ENCODE measurements around the gene CDH11.

Gene CDH11

DNA sequence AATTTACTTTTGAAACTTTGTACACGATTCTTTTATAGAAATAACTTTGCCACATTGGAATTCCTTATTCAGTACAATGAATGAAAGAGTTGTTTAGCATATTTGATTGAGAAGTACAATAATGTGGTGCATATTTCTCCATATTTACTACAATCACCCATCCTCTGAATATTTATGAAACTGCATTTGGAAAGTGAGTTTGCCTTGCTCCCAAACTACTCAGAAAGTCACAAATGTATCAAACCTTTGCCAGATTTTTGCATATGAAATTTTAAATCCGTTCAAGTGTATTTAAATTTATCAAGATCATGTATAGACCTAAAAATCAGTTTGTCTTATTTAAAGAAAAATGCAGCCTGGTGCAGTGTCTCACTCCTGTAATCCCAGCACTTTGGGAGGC lies 148.7 kb downstream of the CDH11 start:
- DNase-seq: no peak

DNA sequence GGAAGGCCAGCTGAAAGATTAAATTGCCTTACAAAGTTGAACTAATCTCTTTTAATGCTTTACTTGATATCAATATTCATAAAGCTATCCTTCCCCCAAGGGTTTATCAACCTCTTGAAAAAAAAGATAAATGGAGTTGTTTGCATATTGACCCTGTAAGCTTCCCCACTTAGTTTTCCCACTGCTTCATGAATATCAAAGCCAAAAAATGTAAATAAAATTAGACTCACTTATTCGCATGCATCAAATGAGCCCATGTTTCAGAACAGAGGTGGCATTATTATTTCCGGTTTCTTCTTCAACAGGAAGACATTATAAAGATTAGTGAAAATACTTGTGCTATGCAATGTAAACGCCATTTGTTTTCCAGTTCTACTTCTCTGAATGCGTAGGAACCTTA lies 150.7 kb downstream of the CDH11 start:
- no peak for DNase-seq

DNA sequence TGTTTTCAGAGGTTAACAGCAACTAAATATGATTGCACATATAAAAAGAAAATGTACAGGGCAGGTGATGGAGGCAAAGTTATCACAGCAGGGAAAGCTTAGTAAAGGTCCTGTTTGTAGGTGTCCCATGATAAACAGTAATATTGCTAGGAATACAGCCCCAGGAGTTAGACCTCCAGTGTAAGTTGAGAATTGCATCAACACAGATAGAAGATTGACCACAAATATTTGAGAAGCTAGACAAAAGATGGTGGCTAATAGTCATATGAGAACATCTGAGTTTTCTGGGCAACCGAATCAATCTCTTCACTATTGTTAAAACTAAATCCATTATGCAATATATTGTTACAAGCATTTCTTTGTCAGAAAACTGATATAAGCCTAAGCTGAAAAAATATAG lies 152.6 kb downstream of the CDH11 start:
- no peak for DNase-seq

DNA sequence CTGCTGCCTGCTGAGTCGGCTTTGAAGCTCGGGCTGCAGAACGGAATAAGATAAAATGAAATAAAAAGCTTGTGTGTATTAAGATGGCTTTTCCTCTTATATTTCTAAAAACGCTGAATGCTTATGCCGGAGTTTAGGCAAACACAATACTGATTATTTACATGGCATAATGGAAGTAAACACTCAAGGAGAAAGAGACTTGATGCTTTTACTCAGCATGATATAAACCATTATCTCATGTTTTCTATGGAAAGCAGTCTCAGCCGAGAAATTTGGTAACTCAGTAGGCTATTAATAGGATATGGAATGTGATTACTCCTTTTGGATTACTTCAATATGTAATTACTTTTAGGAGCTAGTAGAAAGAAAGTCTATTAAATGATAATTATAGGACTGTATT lies 153.3 kb downstream of the CDH11 start:
- DNase-seq: no peak

DNA sequence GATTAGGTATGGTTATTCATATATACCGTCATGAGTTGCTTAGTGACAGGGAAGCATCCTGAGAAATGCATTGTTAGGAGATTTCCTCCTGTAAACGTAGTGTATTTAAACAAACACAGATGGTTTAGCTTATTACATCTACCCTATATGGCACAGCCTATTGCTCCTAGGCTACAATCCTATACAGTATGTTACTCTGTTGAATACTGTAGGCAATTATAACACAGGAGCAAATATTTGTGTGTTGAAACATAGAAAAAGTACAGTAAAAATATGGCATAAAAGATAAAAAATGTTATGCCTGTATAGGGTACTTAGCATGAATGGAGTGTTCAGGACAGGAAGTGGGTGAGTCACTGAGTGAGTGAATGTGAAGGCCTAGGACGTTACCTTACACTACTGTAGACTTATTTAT lies 157.7 kb downstream of the CDH11 start:
- DNase-seq: no peak

DNA sequence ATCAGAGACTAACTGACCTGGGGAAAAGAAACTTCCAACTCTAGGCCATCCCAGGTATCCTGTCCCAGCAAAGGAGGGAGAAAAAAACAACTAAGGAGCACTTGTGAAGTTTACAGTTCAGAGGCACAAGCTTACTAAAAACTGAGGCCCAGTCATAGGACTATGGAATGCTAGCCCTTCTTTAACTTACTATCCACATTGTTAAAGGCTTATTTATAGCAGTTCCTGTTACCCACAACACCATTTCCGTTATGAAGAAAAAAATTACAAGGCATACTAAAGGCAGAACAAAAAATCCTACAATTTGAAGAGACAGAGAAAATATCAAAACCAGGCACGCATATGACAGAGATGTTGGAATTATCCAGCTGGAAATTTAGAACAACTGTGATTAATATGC lies 159.1 kb downstream of the CDH11 start:
- DNase-seq: no peak

DNA sequence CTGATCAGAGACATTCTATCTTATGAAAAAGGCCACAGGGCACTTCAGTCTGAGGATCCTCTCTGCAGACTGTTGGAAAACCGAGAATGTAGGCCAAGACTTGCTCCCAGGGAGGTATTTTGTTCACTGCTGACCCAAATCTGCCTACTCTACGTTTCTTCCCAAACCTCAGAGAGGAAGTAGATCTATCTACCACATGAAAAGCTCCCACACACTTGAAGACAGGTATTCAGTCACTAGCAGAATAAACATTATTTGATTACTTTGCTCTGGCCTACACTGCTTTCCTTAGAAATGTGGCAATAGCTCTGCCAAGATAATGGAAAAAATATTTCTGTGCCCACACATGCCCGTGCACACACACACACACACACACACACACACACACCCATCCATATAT lies 164.6 kb downstream of the CDH11 start:
- DNase-seq: no peak

DNA sequence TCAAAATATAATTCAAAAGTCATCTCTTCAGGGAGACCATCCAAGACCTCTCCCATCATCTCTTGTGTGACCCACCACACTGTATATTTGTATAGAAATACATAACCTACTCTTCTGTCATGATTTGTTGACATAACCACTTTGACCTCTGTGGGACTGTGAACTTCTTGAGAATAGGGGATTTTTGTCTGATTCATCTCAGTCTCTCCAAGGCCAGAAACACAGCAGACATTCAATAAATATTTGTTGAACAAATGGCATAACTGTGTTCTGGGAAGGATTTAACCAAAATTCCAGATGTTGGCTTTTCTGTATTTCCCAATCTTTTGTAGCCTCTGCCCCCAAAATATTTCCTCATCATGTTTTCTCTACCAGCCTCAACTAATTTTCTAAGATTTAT lies 169.7 kb downstream of the CDH11 start:
- no peak for DNase-seq

DNA sequence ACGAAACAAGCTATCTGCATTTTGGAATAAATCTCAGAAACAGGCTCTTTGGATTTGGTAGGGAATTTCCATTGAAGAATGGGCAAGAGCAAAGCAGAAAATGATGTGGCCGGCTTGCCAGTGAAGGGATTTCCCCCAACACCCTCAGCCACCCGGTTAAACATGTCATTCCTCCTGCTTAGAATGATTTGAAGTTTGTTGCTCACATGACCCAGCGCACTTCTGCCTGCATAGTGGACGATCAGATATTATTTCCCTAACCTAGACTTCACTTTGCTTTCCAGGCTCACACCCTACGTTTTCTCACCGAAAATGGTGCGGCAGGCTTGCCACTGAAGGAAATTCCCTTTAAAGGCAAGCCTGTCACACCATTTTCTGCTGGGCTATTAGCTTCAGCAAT lies 170.7 kb downstream of the CDH11 start:
- no peak for DNase-seq

DNA sequence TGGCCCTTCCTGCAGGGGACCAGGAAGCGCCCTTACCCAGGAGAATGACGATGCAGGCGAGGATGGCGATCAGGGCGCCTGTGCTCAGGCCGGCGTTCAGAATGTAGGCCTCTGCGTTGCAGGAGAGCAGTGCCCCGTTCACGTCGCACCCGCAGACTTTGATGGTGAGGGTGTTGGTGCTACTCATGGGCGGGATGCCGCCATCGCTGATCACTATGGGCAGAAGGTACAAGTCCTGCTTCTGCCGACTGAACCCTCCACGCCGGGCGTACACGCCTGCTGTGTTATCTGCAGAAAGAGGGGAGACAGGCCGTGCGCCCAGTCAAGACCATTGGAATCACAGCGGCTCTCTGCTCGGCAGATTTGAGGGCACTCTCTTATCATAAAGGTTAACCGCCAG lies 171.1 kb downstream of the CDH11 start:
- DNase-seq: no peak

DNA sequence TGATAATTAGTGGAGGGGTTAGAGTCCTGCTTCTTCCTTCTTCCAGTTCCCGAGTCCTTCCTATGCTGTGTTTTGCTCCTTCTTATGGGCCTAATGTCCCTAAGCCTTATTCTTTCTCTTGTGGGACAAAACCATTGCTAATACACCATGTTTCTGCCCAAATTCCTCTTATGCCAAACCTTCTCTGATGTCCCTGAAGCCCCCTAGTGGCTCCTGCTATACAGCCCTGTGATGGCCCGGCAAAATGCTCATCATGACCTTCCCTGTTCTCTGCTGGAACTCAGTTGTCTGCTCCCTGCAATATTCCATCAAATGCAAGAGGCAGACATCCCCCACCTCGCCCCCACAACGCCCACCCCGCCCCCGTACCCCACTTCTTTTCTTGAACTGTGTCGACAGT lies 171.6 kb downstream of the CDH11 start:
- no peak for DNase-seq

DNA sequence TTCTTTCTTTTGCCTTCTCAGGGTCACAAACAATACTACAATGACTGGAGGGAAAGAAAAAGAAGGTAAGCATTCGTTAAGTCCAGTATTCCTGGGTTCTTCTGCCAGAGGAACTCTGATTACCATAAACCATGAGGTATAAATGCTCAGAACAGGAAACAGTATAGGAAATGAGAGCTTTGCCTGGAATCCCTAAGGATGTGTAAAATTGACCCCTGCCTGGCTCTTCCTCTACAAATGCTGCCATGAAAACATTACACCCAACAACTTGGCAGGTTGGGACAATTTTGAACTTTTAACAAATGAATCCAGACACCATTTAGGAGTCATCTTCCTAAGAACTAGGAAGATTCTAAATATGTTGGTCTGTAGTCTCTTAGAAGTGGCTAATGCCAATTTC lies 173.8 kb downstream of the CDH11 start:
- DNase-seq: no peak

DNA sequence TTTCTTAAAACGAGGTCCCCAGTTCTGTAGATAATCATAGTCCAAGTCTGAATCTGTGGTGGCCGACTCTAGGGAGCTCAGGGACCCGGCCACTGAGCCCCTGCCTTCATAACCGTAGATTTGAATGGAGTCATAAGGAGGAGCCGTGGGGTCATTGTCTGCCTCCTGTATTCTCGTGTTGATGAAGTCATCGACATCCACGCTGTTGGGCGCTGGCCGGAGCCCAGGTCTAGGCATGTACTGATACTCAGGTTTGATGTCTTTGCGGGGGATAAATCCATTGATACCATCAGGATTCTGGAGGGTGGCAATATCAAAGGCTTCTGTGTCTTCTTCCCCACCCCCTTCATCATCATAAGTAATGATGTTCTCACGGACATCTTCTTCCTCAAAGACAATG lies 174.2 kb downstream of the CDH11 start:
- DNase-seq: no peak

DNA sequence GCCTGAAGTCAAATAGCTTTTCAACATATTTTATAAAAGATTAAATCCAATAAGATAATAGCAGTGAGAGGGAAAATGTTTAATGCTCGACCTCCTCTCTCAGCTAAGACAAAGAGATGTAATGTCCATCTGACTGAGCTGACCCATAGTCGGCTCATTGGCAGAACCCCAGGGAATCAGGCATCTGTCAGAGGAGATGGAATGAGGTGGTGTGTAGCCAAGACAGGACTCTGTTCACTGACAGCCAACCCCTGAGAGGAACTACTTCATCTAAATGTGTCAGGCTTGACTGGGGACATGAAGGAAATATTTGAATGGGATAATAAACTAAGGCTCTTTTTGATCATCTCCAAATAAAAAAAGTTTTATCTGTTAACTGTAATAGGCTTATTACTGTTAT lies 188.0 kb downstream of the CDH11 start:
- DNase-seq: no peak

DNA sequence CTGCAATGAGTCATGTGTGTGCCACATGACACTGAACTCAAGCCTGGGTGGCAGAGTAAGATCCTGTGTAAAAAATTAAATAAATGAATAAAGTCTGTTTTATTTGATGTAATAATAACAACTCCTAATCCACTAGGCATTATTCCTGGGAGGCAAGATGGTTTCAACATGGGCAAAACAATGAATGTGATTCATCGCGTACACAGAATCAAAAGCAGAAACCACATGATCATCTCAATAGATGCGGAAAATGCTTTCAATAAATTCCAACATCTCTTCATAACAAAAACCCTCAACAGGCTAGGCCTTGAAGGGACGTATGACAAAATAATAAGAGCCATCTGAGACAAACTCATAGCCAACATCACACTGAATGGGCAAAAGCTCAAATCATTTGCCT lies 195.4 kb downstream of the CDH11 start:
- DNase-seq: no peak

DNA sequence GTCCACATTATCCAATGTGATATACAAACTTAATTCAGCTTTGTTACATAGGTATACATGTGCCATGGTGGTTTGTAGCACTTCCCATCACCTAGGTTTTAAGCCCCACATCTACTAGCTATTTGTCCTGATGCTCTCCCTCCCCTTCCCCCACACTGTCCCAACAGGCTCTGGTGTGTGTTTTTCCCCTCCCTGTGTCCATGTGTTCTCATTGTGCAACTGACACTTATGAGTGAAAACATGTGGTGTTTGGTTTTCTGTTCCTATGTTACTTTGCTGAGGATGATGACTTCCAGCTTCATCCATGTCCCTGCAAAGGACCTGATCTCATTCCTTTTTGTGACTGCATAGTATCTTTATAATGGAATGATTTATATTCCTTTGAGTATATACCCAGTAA lies 196.7 kb downstream of the CDH11 start:
- DNase-seq: no peak

DNA sequence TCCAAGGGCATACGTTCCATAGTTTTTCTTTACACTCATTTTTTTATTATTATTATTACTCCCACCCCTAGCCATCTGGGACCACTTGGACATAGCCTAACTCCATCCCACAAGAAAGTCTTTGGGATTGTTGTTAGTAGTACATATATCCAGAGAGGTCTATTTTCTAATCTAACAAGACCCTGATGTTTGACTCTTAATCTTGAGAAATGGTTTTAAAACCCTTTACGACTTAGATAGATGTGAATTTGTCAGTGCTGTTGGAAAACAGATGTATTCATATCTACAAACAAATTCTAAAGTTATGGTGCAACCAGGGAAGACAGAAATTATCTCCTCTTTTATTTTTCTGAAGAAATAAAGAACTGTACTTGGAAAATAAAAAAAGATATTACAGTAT lies 197.8 kb downstream of the CDH11 start:
- DNase-seq: no peak

DNA sequence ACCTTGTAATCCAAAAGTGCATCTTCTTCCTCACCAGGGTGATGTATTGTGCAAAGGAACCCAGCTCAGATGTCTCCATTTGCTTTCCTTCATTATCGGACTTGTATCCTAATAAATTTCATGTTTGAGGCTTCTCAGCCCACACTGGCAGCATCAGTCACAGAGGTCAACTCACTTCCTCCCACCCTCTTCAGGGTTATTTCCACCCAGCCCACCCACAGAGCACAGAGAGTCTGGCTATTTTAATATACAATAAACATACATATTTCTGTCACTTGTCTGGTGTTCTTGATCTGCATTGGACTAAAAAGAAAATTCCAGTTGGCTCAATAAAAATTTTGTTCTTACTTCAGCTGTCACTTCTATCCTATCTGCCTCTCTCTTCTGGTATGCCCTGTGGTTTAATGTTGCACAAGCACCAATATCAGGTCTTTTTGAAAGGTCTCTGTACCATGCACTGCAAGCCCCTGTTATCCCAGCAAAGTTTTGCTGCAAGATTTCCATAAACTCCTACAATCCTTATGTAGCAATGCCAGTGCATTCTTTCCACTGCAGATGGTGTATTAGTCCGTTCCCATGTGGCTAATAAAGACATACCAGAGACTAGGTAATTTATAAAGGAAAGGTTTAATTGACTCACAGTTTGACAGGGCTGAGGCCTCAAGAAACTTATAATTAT lies 201.8 kb downstream of the CDH11 start:
- DNase-seq: no peak

DNA sequence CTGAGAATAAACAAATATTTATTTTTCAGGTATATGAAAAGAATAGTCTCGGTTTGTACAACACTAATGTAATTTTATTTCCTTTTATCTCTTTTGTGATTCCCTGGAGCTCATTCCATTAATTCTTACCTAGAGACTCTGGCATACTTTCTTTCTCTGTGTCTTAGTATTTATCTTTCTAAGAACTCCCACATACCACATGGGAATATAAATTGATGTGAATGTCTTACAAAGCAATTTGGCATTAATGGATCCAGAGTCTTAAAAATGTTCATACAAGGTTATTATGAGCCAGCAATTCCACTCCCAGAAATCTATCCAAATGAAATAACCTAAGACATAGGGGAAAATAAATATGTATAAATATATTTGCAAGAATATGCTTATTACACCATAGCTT lies 202.7 kb downstream of the CDH11 start:
- DNase-seq: no peak

DNA sequence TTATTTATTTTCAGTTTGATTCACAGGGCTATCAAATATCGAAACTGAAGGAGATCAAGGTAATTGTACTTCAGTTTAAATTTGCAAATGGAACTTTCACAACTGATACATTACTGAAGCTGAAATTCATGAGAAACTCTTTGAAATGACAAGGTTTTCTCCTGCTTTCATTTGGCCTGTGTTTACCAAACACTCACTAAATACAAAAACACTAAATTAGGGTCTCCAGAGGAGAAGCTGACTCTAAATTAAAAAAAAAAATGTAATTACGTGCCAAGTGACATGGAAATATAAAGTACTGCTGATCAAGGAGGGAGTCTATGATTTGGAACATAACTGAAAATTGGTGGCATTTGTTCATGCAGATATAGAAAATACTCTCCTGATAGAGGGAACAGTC lies 205.8 kb downstream of the CDH11 start:
- no peak for DNase-seq

DNA sequence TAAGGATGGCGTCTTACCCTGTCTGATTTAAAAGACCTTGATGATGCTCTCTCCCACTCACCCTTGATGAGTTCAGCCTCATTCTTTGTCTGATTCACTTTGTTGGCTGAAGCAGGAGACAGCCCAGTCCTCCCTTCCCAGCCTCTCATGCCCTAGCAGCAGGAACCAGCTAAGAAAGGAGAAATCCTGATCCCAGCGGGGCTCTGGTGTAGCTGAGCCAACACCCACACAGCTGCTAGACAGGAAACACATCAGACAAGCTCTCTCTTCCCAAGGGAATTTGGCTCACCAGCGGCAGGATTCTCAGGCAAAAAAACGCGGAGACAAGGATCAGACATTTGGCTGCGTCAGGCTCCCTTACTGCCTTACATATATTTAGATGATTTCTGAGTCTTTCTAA lies 211.5 kb downstream of the CDH11 start:
- no peak for DNase-seq

DNA sequence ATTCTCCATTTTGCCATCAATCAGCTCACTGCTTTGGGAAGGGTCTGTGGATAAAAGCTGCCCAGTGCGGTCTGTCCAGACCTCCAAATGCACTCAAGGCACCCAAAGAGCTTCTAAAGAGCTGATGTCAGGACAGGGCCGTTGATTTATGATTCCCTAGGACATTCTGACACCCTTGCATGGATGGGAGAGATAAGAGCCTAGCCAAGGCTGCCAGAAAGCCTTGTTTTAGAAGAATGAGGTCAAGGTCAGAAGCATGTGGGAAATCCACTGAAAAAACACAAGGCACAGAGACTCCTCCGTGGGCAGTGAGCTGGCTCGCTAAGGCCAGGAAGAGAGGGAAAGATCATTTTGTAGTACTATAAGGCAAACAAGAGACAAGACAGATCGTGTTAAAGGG lies 214.0 kb downstream of the CDH11 start:
- no peak for DNase-seq

DNA sequence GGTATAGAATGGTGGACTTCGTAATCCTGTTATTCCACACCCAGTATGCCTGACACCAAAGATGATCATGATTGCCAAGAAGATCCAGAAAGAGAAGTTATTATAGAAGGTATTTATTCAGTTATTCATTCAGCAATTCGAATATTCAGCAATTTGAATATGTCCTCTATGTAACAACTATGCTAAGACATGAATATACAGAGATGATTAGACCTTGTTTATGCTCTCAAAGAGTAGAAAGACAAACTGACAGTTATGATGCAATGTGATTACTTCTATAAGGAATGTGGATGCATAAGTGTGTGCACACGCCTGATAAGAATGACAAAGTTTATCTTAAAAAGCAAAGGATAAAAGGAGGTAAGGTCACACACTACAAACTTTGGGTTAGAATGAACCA lies 218.1 kb downstream of the CDH11 start:
- no peak for DNase-seq

DNA sequence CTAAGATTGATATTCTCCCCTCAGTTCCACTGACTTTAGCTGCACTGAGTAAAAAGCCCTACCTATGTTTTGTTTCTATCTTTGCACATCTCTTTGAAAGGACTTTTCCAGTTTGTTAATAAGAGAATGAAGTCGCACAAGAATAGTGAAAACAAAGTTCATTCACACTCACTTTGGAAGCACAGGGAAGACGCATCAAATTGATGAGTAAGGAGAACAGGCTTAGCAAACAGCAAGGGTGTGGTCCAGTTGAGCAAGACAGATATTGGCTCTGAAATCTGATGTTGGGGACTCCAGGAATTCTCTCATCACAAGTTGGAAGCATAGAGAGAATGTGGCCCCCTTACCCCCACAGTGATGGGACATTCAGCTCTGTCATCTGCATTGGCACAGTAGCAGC lies 221.3 kb downstream of the CDH11 start:
- DNase-seq: no peak

DNA sequence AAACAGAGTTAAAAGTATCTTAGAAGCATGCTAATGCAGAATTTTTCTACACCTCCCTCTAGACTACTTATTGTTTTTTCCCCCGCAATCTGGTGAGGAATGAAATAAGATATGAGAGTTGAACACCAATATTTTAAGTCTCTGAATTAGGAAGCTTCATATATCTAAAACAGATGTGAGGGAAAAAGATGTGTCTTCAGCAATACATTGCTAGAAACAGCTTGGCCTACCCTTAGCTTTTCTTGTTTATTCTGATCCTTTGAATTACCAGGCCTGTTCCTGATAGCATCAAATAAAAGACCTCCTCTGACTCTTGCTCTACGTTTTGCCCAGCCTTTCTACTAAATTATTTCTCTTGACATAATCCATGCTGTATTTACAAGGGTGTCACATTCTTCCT lies 221.8 kb downstream of the CDH11 start:
- DNase-seq: no peak

DNA sequence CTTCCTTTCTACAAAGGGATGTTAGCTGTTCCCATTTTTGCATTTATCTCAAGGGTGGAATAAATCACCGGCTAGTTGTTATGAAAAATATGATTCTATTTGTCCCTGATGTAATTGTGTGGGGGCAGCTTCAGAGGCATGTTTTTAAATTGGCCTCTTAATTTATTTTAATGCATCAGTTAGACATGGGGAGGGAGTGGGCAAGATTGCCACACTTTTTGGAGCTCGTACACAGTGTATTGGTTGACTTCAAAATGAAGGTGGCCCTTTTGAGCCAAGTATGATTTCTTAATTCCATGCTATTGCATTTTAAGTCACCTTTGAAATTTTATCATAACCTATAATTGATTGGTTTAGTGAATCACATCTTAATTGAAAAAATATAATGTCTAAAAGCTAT lies 223.7 kb downstream of the CDH11 start:
- no peak for DNase-seq

Data from activated effector memory CD4-positive, alpha-beta T cell treated with anti-CD3 and anti-CD28 coated beads, Interleukin-2, amount 50 U/mL, for 16 hours (primary cell).